ENCODE data around the gene CDC27.
"Not testable (repeated sequence)": the region's sequence is repeated elsewhere in the genome, so short reads cannot be mapped to it uniquely, and the experiment has no call there.

DNA sequence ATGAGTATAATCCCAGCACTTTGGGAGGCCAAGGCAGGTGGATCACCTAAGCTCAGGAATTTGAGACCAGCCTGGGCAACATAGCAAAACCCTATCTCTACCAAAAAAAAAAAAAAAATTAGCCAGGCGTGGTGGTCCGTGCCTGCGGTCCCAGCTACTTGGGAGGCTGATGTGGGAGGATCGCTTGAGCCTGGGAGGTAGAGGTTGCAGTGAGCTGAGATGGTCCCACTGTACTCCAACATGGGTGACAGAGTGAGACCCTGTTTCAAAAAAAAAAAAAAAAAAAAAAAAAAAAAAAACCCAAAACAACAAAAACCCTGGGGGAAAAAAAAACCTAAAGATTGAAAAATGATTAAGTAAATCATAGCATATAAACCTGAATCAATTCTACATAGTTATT, 8.1 kb downstream of the CDC27 start:
- TF ChIP-seq, protein P1, sequence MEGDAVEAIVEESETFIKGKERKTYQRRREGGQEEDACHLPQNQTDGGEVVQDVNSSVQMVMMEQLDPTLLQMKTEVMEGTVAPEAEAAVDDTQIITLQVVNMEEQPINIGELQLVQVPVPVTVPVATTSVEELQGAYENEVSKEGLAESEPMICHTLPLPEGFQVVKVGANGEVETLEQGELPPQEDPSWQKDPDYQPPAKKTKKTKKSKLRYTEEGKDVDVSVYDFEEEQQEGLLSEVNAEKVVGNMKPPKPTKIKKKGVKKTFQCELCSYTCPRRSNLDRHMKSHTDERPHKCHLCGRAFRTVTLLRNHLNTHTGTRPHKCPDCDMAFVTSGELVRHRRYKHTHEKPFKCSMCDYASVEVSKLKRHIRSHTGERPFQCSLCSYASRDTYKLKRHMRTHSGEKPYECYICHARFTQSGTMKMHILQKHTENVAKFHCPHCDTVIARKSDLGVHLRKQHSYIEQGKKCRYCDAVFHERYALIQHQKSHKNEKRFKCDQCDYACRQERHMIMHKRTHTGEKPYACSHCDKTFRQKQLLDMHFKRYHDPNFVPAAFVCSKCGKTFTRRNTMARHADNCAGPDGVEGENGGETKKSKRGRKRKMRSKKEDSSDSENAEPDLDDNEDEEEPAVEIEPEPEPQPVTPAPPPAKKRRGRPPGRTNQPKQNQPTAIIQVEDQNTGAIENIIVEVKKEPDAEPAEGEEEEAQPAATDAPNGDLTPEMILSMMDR (IDR thresholded peaks at IDR 0.05): not testable (repeated sequence)
- not testable (repeated sequence) for TF ChIP-seq POLR2A, EP300 (IDR thresholded peaks at IDR 0.05)
